ENCODE data around the gene ATOH8. TPM values are rescaled to one million over a fixed set of nuclear protein-coding genes. Genes with fewer than 3 reads are reported as not detected.
A peak's percentile ranks its signal among the peaks of the same experiment; 100 is the strongest.

Gene ATOH8
- total and polyA plus RNA-seq, 12 donors: 8.7 to 45.9 (median 17.8) TPM

DNA sequence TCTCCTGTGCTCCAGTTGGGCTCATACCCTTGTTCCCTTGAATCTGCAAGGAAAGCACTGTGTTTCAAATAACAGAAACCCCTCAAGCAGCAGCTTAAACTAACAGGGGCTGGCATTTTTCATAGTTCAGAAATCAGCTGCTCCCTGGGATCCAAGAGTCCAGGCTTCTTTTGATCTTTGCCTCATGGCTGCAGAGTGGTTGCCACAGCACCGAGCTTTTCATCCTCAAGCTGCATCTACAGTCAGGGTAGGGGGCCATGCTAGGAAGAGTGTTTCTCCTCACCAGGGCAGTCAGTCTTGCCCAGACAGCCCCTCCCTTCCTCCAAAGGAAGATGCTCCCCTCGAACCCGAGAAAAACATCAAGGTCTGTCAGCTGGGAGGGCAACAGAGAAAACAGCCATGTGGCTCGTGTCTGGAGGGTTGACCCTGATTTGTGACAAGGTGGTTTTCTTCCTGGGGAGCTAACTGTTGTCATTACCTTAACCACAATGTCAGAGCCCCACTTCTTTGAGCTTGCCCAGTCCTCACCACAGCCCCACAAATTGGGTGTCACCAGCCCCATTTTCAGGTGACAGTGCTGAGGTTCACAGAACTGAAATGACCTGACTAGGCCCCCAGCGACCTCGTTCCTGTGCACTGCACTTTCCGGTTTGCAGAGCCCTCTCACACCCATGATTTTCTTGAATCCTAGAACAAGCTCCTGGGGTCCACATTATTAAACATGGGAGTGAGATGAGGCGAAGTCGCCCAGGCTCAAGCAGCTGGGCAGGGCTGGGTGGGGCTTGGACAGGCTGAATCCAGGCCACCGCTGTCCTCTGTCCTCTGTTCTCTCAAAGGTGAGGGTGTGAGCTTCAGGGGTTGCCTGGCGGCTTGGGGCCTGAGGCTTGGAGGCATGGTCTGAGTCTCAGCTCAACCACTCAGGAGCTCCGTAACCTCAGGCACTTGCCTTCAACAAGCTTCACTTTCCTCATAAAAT lies 21.9 kb downstream of the ATOH8 start:
- peaks cover 0 to 5% (median 0%) of the 10 kb centered on the region in 7 donors for H3K27me3 ChIP-seq
- intact Hi-C loops (cut with DNase I): loop anchor here in 1 of 10 donors (2.0 kb wide), 1 partner anchor 19 kb away; no protein-coding TSS in a partner anchor
- no peaks in the 10 kb centered on the region for H3K9me3 ChIP-seq
- H3K36me3 ChIP-seq: peaks cover 0 to 16% (median 0%) of the 10 kb centered on the region in 9 donors
- TF ChIP-seq, protein P1, sequence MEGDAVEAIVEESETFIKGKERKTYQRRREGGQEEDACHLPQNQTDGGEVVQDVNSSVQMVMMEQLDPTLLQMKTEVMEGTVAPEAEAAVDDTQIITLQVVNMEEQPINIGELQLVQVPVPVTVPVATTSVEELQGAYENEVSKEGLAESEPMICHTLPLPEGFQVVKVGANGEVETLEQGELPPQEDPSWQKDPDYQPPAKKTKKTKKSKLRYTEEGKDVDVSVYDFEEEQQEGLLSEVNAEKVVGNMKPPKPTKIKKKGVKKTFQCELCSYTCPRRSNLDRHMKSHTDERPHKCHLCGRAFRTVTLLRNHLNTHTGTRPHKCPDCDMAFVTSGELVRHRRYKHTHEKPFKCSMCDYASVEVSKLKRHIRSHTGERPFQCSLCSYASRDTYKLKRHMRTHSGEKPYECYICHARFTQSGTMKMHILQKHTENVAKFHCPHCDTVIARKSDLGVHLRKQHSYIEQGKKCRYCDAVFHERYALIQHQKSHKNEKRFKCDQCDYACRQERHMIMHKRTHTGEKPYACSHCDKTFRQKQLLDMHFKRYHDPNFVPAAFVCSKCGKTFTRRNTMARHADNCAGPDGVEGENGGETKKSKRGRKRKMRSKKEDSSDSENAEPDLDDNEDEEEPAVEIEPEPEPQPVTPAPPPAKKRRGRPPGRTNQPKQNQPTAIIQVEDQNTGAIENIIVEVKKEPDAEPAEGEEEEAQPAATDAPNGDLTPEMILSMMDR (IDR thresholded peaks at IDR 0.05): no peak
- no peak overlapping the region for H3K4me3 ChIP-seq
- 86 to 90% methylated on average over 12 of the region's 12 CpGs for WGBS, 2 donors
- DNase-seq: no peak
- no peak for ATAC-seq
- H3K4me1 ChIP-seq: peaks cover 62 to 99% (median 92%) of the 10 kb centered on the region in 9 donors
- peak overlapping the region; percentile 86 to 96 (median 91) for H3K27ac ChIP-seq

DNA sequence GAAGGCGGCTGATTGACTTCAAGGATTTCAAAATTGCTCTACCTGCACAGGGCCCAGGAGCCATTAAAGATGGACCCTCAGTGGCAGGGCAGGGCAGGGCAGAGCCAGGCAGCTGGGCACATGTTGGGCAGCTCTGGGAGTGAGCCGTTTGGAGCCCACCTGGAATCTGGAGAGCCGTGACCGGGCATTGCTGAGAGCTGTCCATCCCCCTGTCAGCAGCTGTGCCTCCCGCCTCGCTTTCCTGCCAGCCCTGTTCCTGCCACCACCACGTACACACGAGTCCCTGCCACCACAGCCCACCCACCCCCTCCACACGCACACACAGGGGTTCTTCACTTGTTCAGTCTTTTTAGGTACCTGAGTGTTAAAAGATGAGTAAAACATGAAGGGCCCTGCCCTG lies 22.9 kb downstream of the ATOH8 start:
- no peaks in the 10 kb centered on the region for H3K9me3 ChIP-seq
- H3K27me3 ChIP-seq: peaks cover 0 to 3% (median 0%) of the 10 kb centered on the region in 7 donors
- TF ChIP-seq, protein P1 (IDR thresholded peaks at IDR 0.05): no peak
- 58 to 63% methylated on average over 9 of the region's 9 CpGs for WGBS, 2 donors
- no peak overlapping the region for H3K4me3 ChIP-seq
- intact Hi-C loops (cut with DNase I): loop anchor here in 1 of 10 donors (2.0 kb wide), 1 partner anchor 18 kb away; no protein-coding TSS in a partner anchor
- no peak for ATAC-seq
- H3K36me3 ChIP-seq: peaks cover 0 to 25% (median 0%) of the 10 kb centered on the region in 9 donors
- H3K4me1 ChIP-seq: peaks cover 52 to 98% (median 86%) of the 10 kb centered on the region in 9 donors
- DNase-seq: no peak
- peak overlapping the region; percentile 23 to 96 (median 91) for H3K27ac ChIP-seq

DNA sequence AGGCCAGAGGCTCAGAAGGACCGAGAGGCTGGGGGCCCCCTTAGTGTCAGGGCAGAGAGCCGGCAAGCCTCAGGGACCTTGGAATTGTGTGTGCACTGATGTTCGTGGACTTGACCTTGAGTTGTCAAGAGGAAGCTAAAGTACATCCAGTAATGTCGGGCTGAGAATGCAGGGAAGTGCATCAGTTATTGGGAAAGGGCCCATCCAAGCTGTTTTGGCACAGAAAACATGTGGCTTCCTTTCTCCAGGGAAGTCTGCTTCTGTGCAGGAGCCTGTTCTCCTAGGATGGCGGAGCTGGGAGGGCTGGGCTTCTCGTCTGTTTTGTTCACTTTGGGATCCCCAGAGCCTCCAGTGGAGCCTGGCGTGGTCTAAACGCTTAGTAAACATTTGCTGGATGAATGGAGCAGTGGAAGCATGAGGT lies 23.7 kb downstream of the ATOH8 start:
- 28 to 32% methylated on average over 8 of the region's 8 CpGs for WGBS, 2 donors
- ATAC-seq: peak; percentile 5 to 54 (median 33)
- Histone ChIP-seq H3K9me3 (no peaks in the 10 kb centered on the region), H3K4me3 (peak overlapping the region in 2 of 10 donors; percentile 6 to 9), H3K4me1 (peaks cover 47 to 92% (median 80%) of the 10 kb centered on the region in 9 donors), H3K27me3 (no peaks in the 10 kb centered on the region), H3K27ac (peak overlapping the region; percentile 23 to 96 (median 89)), H3K36me3 (peaks cover 0 to 31% (median 0%) of the 10 kb centered on the region in 9 donors)
- DNase-seq: peak in 1 of 2 donors; percentile 57
- TF ChIP-seq, protein P1 (IDR thresholded peaks at IDR 0.05): no peak
- intact Hi-C loops (cut with DNase I): loop anchor here in 1 of 10 donors (2.0 kb wide), 1 partner anchor 17 kb away; no protein-coding TSS in a partner anchor

DNA sequence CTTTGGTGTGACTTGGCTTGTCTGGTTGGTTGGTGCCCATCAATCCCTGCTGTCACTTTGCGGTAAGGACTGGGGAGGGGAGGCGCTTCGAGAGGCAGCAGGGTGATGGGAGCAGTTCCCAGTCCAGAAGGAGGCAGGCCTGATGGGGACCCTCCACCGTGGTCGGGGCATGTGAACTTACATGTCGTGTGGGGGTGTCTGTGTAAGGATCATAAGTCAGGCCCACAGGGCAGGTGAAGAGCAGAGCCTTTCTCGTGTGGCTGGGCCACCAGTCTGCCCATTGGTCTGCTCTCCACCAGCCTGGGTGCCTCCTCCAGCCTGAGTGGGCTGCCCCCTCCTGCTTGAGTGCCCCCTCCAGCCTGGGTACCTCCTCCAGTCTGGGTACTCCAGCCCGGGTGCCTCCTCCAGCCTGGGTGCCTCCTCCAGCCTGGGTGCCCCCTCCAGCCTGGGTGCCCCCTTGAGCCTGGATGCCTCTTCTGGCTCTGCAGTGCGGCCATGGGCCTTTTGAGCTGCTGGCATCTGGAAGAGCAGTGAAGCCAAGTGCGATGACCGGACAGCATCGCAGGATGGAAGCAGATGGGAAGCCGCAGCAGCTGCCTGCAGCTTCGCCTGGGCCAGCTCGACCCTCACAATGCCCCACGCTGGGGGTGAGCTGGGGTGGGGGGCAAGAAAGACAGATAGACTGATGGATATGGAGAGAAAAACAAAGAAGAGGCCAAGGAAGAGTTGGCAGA lies 25.0 kb downstream of the ATOH8 start:
- no peak for ATAC-seq

More for the DNA sequence above, 25.0 kb downstream of the ATOH8 start:
- intact Hi-C loops (cut with DNase I): no loop called here
- no peaks in the 10 kb centered on the region for H3K27me3 ChIP-seq
- H3K9me3 ChIP-seq: no peaks in the 10 kb centered on the region
- no peak for DNase-seq
- TF ChIP-seq, protein P1 (IDR thresholded peaks at IDR 0.05): no peak
- 87 to 89% methylated on average over 16 of the region's 16 CpGs for WGBS, 2 donors
- no peak overlapping the region for H3K4me3 ChIP-seq
- peaks cover 0 to 39% (median 3%) of the 10 kb centered on the region in 9 donors for H3K36me3 ChIP-seq
- H3K4me1 ChIP-seq: peaks cover 35 to 78% (median 68%) of the 10 kb centered on the region in 9 donors
- H3K27ac ChIP-seq: peak overlapping the region in 8 of 10 donors; percentile 12 to 95 (median 86)
